Fibroblast of lung (primary cell): ENCODE measurements around the gene UBE2E2.

ENCODE experiments used
- CTCF ChIP-seq, 2 donors: IDR thresholded peaks in 1 of 2; conservative IDR thresholded peaks in 1 of 2; 1 replicate in 1 of 2; 2 replicates in 1 of 2; pipeline ENCODE4 v1.5.1; 2011 to 2012; ENCODE audit warnings: low read length in 2 of 2, control low read depth in 1 of 2, inconsistent platforms in 1 of 2, low read depth in 1 of 2, mild to moderate bottlenecking in 1 of 2
- EZH2 ChIP-seq: IDR thresholded peaks from 2 replicates; pipeline ENCODE4 v1.5.1; 2012; ENCODE audit warnings: low read length, control low read depth, mild to moderate bottlenecking; ENCODE audit errors: missing control alignments

DNA sequence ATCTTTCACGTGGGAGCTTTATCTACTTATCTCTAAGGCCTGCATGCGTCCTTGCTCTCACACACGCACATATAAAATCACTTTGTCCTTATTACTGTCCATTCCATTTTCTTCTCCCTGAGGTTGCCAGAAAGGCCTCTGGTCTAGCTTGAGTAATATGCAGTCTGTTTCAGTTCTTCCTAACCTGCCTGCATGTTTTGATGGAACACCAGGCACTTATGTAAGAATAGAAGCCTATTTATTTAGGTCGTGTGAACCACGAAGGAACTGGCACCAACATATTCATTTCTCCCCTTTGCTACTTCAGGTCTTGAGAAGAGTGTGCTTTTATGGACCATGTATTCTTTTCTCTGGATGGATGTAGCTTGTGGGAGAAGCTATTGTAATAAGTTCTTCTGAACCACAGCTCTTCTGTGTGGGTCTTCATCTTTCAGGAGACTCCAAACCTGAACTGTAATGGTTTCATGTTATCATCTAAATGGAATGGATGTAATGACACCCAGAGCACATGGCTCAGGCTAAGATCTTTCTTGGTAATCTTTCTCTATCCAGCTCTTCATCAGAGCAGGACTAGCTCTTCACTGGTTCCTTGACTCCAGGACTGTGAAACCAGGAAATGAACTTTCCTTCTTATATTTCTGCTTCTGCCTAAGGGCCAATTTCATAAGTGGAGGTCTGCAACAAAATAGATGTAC is 53.8 kb downstream of the UBE2E2 start:
- TF ChIP-seq CTCF (conservative IDR thresholded peaks at IDR 0.05 in 1 of 2, IDR thresholded peaks at IDR 0.05 in 1 of 2; ENCODE audit: low read depth in 1 of 2, low read length in 2 of 2) (no peak), EZH2 (no peak)
